ENCODE results near the gene SLC46A2. TPM values are rescaled to one million over a fixed set of nuclear protein-coding genes. Genes with fewer than 3 reads are reported as not detected.

SLC46A2 gene
- polyA plus RNA-seq, 2 donors: 1.0 to 1.6 TPM

GRCh38 chr9:112842555-112842954 is 48.1 kb downstream of the SLC46A2 start:
- Histone ChIP-seq H3K4me3 (ENCODE audit: low read depth in 1 of 2, low read length in 2 of 2) (no peak overlapping the region), H3K27ac (ENCODE audit: low read depth in 2 of 2, low read length in 1 of 2) (no peak overlapping the region), H3K27me3 (ENCODE audit: control insufficient read depth in 1 of 2, insufficient read depth in 2 of 2, low read length in 2 of 2) (no peaks in the 10 kb centered on the region), H3K4me1 (ENCODE audit: control insufficient read depth in 2 of 2, insufficient read depth in 2 of 2, low read length in 1 of 2) (no peaks in the 10 kb centered on the region), H3K9me3 (ENCODE audit: control insufficient read depth in 2 of 2, insufficient read depth in 1 of 2, low read depth in 1 of 2, low read length in 1 of 2) (no peaks in the 10 kb centered on the region), H3K36me3 (ENCODE audit: control insufficient read depth in 2 of 2, insufficient read depth in 2 of 2, low read length in 1 of 2) (peaks cover 0 to 6% of the 10 kb centered on the region in 2 donors)
- WGBS, 2 donors: 85 to 91% methylated on average over 4 of the region's 4 CpGs

- 71 to 73% methylated on average over 3 of the region's 3 CpGs for WGBS, 2 donors
- H3K27me3 ChIP-seq (ENCODE audit: control insufficient read depth in 1 of 2, insufficient read depth in 2 of 2, low read length in 2 of 2): no peaks in the 10 kb centered on the region
- no peak overlapping the region for H3K27ac ChIP-seq (ENCODE audit: low read depth in 2 of 2, low read length in 1 of 2)
- no peaks in the 10 kb centered on the region for H3K9me3 ChIP-seq (ENCODE audit: control insufficient read depth in 2 of 2, insufficient read depth in 1 of 2, low read depth in 1 of 2, low read length in 1 of 2)
- no peak overlapping the region for H3K4me3 ChIP-seq (ENCODE audit: low read depth in 1 of 2, low read length in 2 of 2)
- peaks cover 2 to 7% of the 10 kb centered on the region in 2 donors for H3K36me3 ChIP-seq (ENCODE audit: control insufficient read depth in 2 of 2, insufficient read depth in 2 of 2, low read length in 1 of 2)
- H3K4me1 ChIP-seq (ENCODE audit: control insufficient read depth in 2 of 2, insufficient read depth in 2 of 2, low read length in 1 of 2): no peaks in the 10 kb centered on the region
These were observed 49.4 kb downstream of the SLC46A2 start for GRCh38 chr9:112841261-112841660.

- Histone ChIP-seq H3K27me3 (ENCODE audit: control insufficient read depth in 1 of 2, insufficient read depth in 2 of 2, low read length in 2 of 2) (no peaks in the 10 kb centered on the region), H3K4me3 (ENCODE audit: low read depth in 1 of 2, low read length in 2 of 2) (no peak overlapping the region), H3K4me1 (ENCODE audit: control insufficient read depth in 2 of 2, insufficient read depth in 2 of 2, low read length in 1 of 2) (no peaks in the 10 kb centered on the region), H3K36me3 (ENCODE audit: control insufficient read depth in 2 of 2, insufficient read depth in 2 of 2, low read length in 1 of 2) (peaks cover 5 to 7% of the 10 kb centered on the region in 2 donors), H3K27ac (ENCODE audit: low read depth in 2 of 2, low read length in 1 of 2) (no peak overlapping the region), H3K9me3 (ENCODE audit: control insufficient read depth in 2 of 2, insufficient read depth in 1 of 2, low read depth in 1 of 2, low read length in 1 of 2) (no peaks in the 10 kb centered on the region)
- WGBS, 2 donors: 91 to 93% methylated on average over 8 of the region's 8 CpGs
These were observed 51.3 kb downstream of the SLC46A2 start for GRCh38 chr9:112839331-112839730.

- Histone ChIP-seq H3K4me1 (ENCODE audit: control insufficient read depth in 2 of 2, insufficient read depth in 2 of 2, low read length in 1 of 2) (no peaks in the 10 kb centered on the region), H3K27ac (ENCODE audit: low read depth in 2 of 2, low read length in 1 of 2) (no peak overlapping the region), H3K36me3 (ENCODE audit: control insufficient read depth in 2 of 2, insufficient read depth in 2 of 2, low read length in 1 of 2) (peaks cover 5 to 7% of the 10 kb centered on the region in 2 donors), H3K27me3 (ENCODE audit: control insufficient read depth in 1 of 2, insufficient read depth in 2 of 2, low read length in 2 of 2) (no peaks in the 10 kb centered on the region), H3K4me3 (ENCODE audit: low read depth in 1 of 2, low read length in 2 of 2) (no peak overlapping the region), H3K9me3 (ENCODE audit: control insufficient read depth in 2 of 2, insufficient read depth in 1 of 2, low read depth in 1 of 2, low read length in 1 of 2) (no peaks in the 10 kb centered on the region)
- 93 to 99% methylated on average over 2 of the region's 2 CpGs for WGBS, 2 donors
These were observed 52.3 kb downstream of the SLC46A2 start for GRCh38 chr9:112838342-112838741.

- Histone ChIP-seq H3K36me3 (ENCODE audit: control insufficient read depth in 2 of 2, insufficient read depth in 2 of 2, low read length in 1 of 2) (peaks cover 5 to 7% of the 10 kb centered on the region in 2 donors), H3K27ac (ENCODE audit: low read depth in 2 of 2, low read length in 1 of 2) (no peak overlapping the region), H3K9me3 (ENCODE audit: control insufficient read depth in 2 of 2, insufficient read depth in 1 of 2, low read depth in 1 of 2, low read length in 1 of 2) (no peaks in the 10 kb centered on the region), H3K27me3 (ENCODE audit: control insufficient read depth in 1 of 2, insufficient read depth in 2 of 2, low read length in 2 of 2) (no peaks in the 10 kb centered on the region), H3K4me3 (ENCODE audit: low read depth in 1 of 2, low read length in 2 of 2) (no peak overlapping the region), H3K4me1 (ENCODE audit: control insufficient read depth in 2 of 2, insufficient read depth in 2 of 2, low read length in 1 of 2) (peaks cover 0 to 2% of the 10 kb centered on the region in 2 donors)
- 63 to 77% methylated on average over 3 of the region's 3 CpGs for WGBS, 2 donors
These were observed 54.3 kb downstream of the SLC46A2 start for GRCh38 chr9:112836394-112836793.

- 92 to 94% methylated on average over 4 of the region's 4 CpGs for WGBS, 2 donors
- Histone ChIP-seq H3K36me3 (ENCODE audit: control insufficient read depth in 2 of 2, insufficient read depth in 2 of 2, low read length in 1 of 2) (peaks cover 2 to 5% of the 10 kb centered on the region in 2 donors), H3K27ac (ENCODE audit: low read depth in 2 of 2, low read length in 1 of 2) (no peak overlapping the region), H3K4me3 (ENCODE audit: low read depth in 1 of 2, low read length in 2 of 2) (no peak overlapping the region), H3K9me3 (ENCODE audit: control insufficient read depth in 2 of 2, insufficient read depth in 1 of 2, low read depth in 1 of 2, low read length in 1 of 2) (no peaks in the 10 kb centered on the region), H3K4me1 (ENCODE audit: control insufficient read depth in 2 of 2, insufficient read depth in 2 of 2, low read length in 1 of 2) (peaks cover 0 to 4% of the 10 kb centered on the region in 2 donors), H3K27me3 (ENCODE audit: control insufficient read depth in 1 of 2, insufficient read depth in 2 of 2, low read length in 2 of 2) (no peaks in the 10 kb centered on the region)
These were observed 57.6 kb downstream of the SLC46A2 start for GRCh38 chr9:112833081-112833480.

GRCh38 chr9:112831969-112832368 is 58.7 kb downstream of the SLC46A2 start:
- no peak overlapping the region for H3K4me3 ChIP-seq (ENCODE audit: low read depth in 1 of 2, low read length in 2 of 2)
- no peaks in the 10 kb centered on the region for H3K27me3 ChIP-seq (ENCODE audit: control insufficient read depth in 1 of 2, insufficient read depth in 2 of 2, low read length in 2 of 2)
- peak overlapping the region in 1 of 2 donors; percentile 57 for H3K27ac ChIP-seq (ENCODE audit: low read depth in 2 of 2, low read length in 1 of 2)
- H3K9me3 ChIP-seq (ENCODE audit: control insufficient read depth in 2 of 2, insufficient read depth in 1 of 2, low read depth in 1 of 2, low read length in 1 of 2): no peaks in the 10 kb centered on the region
- H3K4me1 ChIP-seq (ENCODE audit: control insufficient read depth in 2 of 2, insufficient read depth in 2 of 2, low read length in 1 of 2): peaks cover 0 to 4% of the 10 kb centered on the region in 2 donors
- WGBS, 2 donors: 87 to 89% methylated on average over 3 of the region's 3 CpGs
- peaks cover 2 to 5% of the 10 kb centered on the region in 2 donors for H3K36me3 ChIP-seq (ENCODE audit: control insufficient read depth in 2 of 2, insufficient read depth in 2 of 2, low read length in 1 of 2)

GRCh38 chr9:112831281-112831851 is 59.3 kb downstream of the SLC46A2 start:
- Histone ChIP-seq H3K9me3 (ENCODE audit: control insufficient read depth in 2 of 2, insufficient read depth in 1 of 2, low read depth in 1 of 2, low read length in 1 of 2) (no peaks in the 10 kb centered on the region), H3K4me1 (ENCODE audit: control insufficient read depth in 2 of 2, insufficient read depth in 2 of 2, low read length in 1 of 2) (peaks cover 0 to 4% of the 10 kb centered on the region in 2 donors), H3K27ac (ENCODE audit: low read depth in 2 of 2, low read length in 1 of 2) (peak overlapping the region; percentile 57 to 71), H3K4me3 (ENCODE audit: low read depth in 1 of 2, low read length in 2 of 2) (no peak overlapping the region), H3K27me3 (ENCODE audit: control insufficient read depth in 1 of 2, insufficient read depth in 2 of 2, low read length in 2 of 2) (no peaks in the 10 kb centered on the region), H3K36me3 (ENCODE audit: control insufficient read depth in 2 of 2, insufficient read depth in 2 of 2, low read length in 1 of 2) (peaks cover 0 to 4% of the 10 kb centered on the region in 2 donors)
- WGBS, 2 donors: 66 to 71% methylated on average over 5 of the region's 5 CpGs

All from esophagus (tissue), 2 donors.